Mucosa of stomach (tissue), 1 donor: Measurements from ENCODE around the gene CLCA1.
"Not testable (repeated sequence)": the region's sequence is repeated elsewhere in the genome, so short reads cannot be mapped to it uniquely, and the experiment has no call there.

ENCODE experiments used
- H3K27me3 ChIP-seq: one replicate; pipeline ENCODE4 v1.7.0; 2013; ENCODE audit warnings: mild to moderate bottlenecking, low read length; ENCODE audit not compliant: control insufficient read depth, insufficient read depth
- H3K36me3 ChIP-seq: one replicate; pipeline ENCODE4 v1.7.0; 2013; ENCODE audit warnings: low read length; ENCODE audit not compliant: control insufficient read depth, insufficient read depth
- H3K4me1 ChIP-seq: one replicate; pipeline ENCODE4 v1.7.0; 2013; ENCODE audit warnings: mild to moderate bottlenecking, low read length; ENCODE audit not compliant: control insufficient read depth, insufficient read depth
- H3K4me3 ChIP-seq: one replicate; pipeline ENCODE4 v1.7.0; 2013; ENCODE audit warnings: low read length
- H3K9ac ChIP-seq: one replicate; pipeline ENCODE4 v1.7.0; 2013; ENCODE audit warnings: mild to moderate bottlenecking, low read length, moderate library complexity
- H3K9me3 ChIP-seq: one replicate; pipeline ENCODE4 v1.7.0; 2013; ENCODE audit warnings: mild to moderate bottlenecking, low read length, moderate library complexity; ENCODE audit not compliant: control insufficient read depth
- donor health status: Pancreatic carcinoma.

Gene CLCA1

DNA sequence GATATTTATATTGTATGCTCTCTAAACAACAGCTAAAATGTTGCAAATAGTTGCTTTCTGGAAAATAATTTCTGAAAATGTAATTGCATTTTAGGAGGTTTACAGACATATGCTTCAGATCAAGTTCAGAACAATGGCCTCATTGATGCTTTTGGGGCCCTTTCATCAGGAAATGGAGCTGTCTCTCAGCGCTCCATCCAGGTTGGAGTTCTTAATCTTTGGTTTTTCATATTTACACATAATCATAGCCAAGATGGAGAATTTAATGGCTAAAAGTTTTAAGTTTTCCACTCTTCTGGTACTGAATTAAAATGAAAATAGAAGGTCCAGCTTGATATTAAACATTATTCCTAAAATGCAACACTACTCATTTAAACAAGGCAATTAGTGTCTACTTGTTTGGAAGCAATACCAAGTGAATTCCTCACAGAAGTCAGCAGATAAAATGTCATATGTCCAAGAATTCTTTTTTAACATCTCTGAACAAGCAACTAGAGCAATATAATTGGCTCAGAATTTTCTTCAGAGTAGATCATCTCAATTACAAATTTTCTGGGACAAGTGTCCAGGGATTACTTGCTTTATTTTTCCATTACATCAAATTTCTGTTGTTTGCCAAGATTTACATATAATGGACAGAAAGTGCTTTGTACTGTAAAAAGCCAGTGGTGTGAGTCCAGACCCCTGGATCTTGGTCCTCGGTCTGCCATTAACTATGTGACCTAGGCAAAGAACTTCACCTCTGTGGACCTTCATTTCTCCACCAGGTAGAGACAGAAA, 22.6 kb downstream of the CLCA1 start:
- H3K4me1 ChIP-seq = no peaks in the 10 kb centered on the region
- H3K9ac ChIP-seq = no peak overlapping the region
- peaks cover 3% of the 10 kb centered on the region for H3K27me3 ChIP-seq
- no peaks in the 10 kb centered on the region for H3K36me3 ChIP-seq
- no peak overlapping the region for H3K4me3 ChIP-seq
- H3K9me3 ChIP-seq = no peaks in the 10 kb centered on the region

DNA sequence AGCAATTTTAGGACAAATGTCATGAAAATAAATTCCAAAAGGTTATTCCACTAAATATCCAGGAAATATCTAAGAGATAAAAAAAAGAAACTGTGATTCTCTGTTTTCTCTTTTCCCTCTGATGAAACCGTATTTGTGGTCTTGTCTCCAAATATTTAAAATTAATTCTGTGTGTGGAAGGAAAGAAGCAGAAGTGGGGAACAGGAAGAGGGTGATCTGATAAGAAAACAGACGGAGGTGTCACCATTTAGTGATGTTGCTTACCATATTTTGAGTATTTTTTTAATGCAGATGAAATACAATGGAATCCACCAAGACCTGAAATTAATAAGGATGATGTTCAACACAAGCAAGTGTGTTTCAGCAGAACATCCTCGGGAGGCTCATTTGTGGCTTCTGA, 29.6 kb downstream of the CLCA1 start:
- H3K9ac ChIP-seq = no peak overlapping the region
- peaks cover 17% of the 10 kb centered on the region for H3K27me3 ChIP-seq
- H3K4me1 ChIP-seq = peaks cover 9% of the 10 kb centered on the region
- H3K9me3 ChIP-seq = no peaks in the 10 kb centered on the region
- H3K36me3 ChIP-seq = no peaks in the 10 kb centered on the region
- no peak overlapping the region for H3K4me3 ChIP-seq

DNA sequence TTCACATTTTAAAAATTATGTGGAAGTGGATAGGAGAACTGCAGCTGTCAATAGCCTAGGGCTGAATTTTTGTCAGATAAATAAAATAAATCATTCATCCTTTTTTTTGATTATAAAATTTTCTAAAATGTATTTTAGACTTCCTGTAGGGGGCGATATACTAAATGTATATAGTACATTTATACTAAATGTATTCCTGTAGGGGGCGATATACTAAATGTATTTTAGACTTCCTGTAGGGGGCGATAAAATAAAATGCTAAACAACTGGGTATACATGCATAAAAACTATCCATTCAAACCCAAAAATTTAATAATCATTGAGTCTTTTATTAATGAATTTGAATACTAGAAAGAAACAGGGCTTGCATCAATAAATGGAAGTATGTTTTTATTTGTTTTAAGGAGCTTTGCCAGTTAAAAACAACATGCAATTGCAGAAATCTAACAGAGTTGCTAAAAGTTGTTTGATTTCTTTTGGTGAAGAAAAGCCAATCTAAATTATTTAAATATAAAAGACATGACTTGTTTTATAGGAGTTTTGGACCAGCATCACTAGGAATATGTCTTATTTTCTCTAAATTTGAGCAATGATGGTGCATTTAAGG, 31.4 kb downstream of the CLCA1 start:
- Histone ChIP-seq H3K4me3 (no peak overlapping the region), H3K27me3 (peaks cover 18% of the 10 kb centered on the region), H3K4me1 (peaks cover 10% of the 10 kb centered on the region), H3K9ac (no peak overlapping the region), H3K36me3 (no peaks in the 10 kb centered on the region), H3K9me3 (no peaks in the 10 kb centered on the region)

DNA sequence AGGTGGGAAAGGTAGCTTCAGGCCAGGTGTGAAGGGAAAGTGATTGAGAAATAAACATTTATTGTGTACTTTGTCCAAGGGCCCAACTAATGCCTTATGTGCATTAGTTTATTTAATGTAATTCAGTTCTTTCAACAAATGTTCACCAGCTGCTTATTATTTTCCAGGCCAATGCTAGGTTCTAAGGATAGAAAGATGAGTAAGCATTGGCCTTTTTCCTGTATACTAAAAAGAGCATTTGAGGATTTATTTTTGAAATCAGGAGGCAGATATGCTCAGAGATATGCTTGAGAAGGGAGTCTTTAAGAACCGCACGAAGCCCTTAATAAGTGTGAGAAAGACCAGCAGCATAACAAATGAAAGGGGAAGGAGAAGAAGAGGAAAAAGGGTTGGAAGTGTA, 32.0 kb downstream of the CLCA1 start:
- no peak overlapping the region for H3K9ac ChIP-seq
- H3K4me1 ChIP-seq = peaks cover 10% of the 10 kb centered on the region
- H3K27me3 ChIP-seq = peaks cover 21% of the 10 kb centered on the region
- H3K36me3 ChIP-seq = no peaks in the 10 kb centered on the region
- no peak overlapping the region for H3K4me3 ChIP-seq
- H3K9me3 ChIP-seq = no peaks in the 10 kb centered on the region

DNA sequence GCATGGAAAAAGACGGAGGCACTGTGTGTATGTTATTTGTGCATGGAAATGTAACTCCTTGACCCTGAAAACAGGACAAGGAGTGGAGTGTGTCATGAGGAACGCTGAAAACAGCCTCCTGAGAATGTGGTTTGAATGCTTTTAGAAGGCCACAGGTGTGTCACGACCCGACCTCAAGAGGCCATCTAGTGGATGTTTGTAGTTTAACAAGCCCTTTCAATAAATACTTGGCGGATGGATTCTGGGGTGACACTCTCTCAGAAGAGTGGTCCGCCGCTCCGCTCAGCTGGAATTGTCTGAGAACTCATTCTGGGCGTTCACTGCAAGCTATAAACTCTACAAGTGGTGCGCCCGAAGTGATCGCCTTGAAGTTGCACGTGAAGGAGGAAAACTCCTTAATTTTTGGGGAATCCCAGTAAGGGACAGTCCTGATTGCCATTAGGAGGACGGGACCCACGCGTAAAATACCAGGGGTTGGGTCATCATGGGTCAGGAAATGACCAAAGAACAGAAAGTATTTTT, 33.5 kb downstream of the CLCA1 start:
- not testable (repeated sequence) for H3K4me3 ChIP-seq, H3K9ac ChIP-seq

DNA sequence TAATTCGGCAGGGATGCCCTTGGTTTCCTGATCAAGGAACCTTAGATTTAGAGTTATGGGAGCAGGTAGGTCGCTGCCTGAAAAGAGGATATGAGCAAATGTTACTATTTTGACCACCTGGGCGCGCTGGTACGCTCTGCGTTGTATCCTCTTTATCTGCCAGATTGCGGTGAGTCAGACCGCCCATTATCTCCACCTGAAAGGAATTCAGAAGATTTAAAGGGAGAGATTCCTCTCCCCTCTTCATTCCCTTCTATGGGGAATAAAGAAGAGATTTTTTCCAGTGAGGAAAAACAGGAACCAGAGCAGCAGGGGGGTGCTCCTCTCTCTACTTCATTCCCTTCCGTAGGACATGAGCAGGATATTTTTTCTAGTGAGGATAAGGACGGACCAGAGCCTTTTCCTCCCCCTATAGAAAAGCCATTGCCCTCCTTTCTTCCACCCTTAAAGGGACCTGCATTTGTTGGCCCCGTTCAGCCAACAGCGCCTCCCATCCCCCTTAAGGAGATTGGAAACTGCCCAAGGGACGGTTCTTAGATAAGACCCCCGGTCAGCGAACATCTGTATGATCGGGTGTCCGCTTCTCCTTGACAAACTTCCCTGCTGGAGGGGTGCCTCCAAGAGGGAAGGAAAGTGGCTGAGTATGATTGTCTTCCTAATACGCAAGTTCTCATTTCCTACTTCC, 34.1 kb downstream of the CLCA1 start:
- peaks cover 21% of the 10 kb centered on the region for H3K27me3 ChIP-seq
- H3K9me3 ChIP-seq = no peaks in the 10 kb centered on the region
- H3K36me3 ChIP-seq = no peaks in the 10 kb centered on the region
- peaks cover 10% of the 10 kb centered on the region for H3K4me1 ChIP-seq
- H3K9ac ChIP-seq = no peak overlapping the region
- no peak overlapping the region for H3K4me3 ChIP-seq

More for the DNA sequence above, 33.5 kb downstream of the CLCA1 start:
- not testable (repeated sequence) for H3K36me3 ChIP-seq, H3K9me3 ChIP-seq, H3K4me1 ChIP-seq
- H3K27me3 ChIP-seq = peaks cover 21% of the 10 kb centered on the region

DNA sequence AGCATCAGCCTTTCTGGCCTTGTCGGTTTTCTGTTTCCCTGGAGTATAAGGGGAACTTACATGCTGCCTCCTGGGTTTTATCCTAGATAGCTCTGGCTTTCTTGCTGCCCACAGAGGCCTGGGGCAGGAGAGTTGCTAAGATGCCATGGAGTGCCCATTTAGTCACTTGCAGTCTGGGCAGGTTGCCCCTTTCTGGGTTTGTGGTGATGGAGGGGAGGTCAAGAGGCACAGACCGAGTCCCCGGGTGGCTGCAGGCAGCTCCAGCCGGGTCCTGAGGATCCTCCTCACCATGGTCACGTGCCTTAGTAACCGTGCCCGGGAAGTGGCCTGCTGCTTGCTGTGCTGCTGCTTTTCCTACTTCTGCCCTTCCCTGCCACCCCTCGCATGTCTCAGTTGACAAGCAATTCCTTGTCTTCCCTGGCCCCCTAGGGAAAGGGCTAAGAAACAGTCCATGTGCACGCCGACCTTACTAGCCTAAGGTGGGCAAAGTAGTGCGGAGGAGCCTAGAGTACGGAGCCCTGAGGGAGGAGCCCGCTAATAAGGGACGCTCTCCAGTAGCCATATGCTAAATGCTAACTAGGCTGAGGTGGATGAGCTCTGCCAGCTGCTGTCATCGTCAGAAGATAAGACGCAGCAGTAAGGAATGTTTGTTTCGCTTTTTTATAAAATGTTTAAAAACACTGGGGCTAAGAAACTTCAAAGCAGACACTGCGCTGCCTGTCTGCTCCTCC, 34.8 kb downstream of the CLCA1 start:
- H3K4me1 ChIP-seq = peaks cover 10% of the 10 kb centered on the region
- H3K9ac ChIP-seq = no peak overlapping the region
- H3K36me3 ChIP-seq = no peaks in the 10 kb centered on the region
- H3K9me3 ChIP-seq = no peaks in the 10 kb centered on the region
- H3K4me3 ChIP-seq = no peak overlapping the region
- H3K27me3 ChIP-seq = peaks cover 15% of the 10 kb centered on the region

DNA sequence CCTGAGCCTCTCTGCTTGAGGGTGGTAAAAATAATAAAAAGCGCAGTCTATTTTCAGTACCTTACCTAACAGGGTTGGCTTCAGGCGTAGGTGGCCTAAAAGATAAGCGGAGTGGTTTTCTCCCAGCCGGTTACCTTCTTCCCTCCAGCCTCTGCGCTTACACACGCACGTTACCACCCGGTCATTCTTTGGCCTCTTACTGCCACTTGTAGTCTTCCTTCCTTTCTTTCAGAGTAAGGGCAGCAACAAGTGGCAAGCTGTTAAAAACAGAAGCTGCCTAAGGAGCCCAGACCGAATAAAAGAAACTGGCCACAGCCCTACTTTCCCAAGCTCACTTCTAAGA, 35.4 kb downstream of the CLCA1 start:
- Histone ChIP-seq H3K4me3 (no peak overlapping the region), H3K36me3 (no peaks in the 10 kb centered on the region), H3K9me3 (no peaks in the 10 kb centered on the region), H3K9ac (no peak overlapping the region), H3K4me1 (peaks cover 10% of the 10 kb centered on the region), H3K27me3 (peaks cover 12% of the 10 kb centered on the region)

DNA sequence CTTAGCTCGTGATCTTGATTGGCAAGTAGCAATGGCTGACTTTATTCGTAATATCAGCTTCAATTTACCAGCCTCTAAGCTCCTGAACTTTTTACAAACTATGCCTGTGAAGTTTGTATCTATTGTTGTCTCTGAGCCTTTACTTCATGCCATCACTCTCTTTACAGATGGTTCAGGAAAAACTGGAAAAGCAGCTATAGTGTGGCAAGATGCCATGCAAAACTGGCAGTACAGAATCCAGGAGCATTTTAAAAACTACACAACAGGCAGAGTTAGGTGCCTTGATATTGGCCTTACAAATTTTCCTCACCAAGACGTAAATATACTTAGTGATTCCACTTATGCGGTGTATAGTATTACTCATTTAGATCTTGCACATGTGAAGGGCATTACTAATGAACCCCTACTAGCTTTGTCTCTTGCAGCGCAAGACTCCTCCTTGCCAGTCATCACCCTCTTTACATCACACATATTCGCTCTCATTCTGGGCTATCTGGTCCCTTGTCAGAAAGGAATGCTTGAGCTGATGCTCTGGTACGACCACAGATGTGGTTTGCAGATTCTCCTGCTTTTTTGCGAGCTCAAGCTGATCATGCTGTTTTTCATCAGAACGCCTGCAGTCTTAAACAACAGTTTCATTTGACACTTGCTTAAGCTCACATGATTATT, 36.3 kb downstream of the CLCA1 start:
- H3K4me1 ChIP-seq = peaks cover 10% of the 10 kb centered on the region
- H3K9ac ChIP-seq = no peak overlapping the region
- peaks cover 12% of the 10 kb centered on the region for H3K27me3 ChIP-seq
- no peaks in the 10 kb centered on the region for H3K36me3 ChIP-seq
- H3K4me3 ChIP-seq = no peak overlapping the region
- H3K9me3 ChIP-seq = no peaks in the 10 kb centered on the region

DNA sequence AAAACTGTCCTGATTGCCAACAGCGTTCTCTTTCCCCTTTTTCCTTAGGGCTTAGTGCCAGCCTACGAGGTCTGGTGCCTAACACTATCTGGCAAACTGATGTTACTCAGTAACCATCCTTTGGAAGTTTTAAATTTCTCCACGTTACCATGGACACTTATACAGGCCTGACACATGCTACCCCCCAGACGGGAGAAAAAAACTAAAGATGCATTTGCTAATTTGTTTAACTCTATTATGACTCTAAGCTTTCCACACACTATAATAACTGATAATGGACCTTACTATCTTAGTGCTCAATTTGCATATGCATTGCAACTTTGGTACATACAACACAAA, 36.8 kb downstream of the CLCA1 start:
- peaks cover 10% of the 10 kb centered on the region for H3K4me1 ChIP-seq

DNA sequence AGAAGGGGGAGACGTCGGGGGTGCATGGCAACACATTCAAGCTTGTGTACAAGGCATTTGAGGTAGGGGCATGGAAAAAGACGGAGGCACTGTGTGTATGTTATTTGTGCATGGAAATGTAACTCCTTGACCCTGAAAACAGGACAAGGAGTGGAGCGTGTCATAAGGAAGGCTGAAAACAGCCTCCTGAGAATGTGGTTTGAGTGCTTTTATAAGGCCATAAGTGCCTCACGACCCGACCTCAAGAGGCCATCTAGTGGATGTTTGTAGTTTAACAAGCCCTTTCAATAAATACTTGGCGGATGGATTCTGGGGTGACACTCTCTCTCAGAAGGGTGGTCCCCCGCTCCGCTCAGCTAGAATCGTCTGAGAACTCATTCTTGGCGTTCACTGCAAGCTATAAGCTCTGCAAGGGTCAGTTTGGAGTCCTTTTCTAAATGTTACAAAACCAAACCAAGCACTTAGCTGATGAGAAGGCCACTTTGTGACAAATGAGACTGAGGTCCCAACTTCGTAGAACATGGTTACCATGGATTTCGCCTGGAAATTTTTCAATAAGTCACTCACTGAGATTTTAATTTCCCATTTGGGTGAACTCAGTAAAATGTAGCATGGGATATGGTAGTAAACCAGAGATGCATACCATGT, 39.3 kb downstream of the CLCA1 start:
- H3K27me3 ChIP-seq = peaks cover 7% of the 10 kb centered on the region

More for the DNA sequence above, 36.8 kb downstream of the CLCA1 start:
- Histone ChIP-seq H3K27me3 (peaks cover 12% of the 10 kb centered on the region), H3K4me3 (no peak overlapping the region), H3K9me3 (no peaks in the 10 kb centered on the region), H3K9ac (no peak overlapping the region), H3K36me3 (no peaks in the 10 kb centered on the region)

More for the DNA sequence above, 39.3 kb downstream of the CLCA1 start:
- Histone ChIP-seq H3K9me3 (no peaks in the 10 kb centered on the region), H3K9ac (no peak overlapping the region), H3K36me3 (no peaks in the 10 kb centered on the region), H3K4me1 (peaks cover 3% of the 10 kb centered on the region), H3K4me3 (no peak overlapping the region)
